ENCODE data around the gene CCDC188.

DNA sequence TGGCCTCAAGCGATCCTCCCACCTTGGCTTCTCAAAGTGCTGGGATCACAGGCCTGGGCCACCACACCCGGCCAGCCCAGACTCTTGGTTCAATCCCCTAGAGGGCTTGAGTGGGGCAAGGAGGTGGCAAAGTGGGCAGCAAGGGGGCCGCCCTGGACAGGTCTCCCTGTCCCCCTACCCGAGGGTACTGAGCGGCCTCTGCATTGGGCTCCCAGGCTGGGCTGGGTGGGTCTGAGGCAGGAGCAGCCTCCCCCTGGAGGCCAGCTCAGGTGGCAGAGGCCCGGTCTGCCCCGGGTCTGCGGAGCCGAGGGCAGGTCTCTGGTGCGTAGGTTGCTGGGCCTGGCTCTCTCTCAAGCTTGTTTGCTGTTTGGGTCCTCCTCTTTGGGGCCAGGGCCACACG, 22.4 kb upstream of the CCDC188 start:
- TF ChIP-seq, protein P1, sequence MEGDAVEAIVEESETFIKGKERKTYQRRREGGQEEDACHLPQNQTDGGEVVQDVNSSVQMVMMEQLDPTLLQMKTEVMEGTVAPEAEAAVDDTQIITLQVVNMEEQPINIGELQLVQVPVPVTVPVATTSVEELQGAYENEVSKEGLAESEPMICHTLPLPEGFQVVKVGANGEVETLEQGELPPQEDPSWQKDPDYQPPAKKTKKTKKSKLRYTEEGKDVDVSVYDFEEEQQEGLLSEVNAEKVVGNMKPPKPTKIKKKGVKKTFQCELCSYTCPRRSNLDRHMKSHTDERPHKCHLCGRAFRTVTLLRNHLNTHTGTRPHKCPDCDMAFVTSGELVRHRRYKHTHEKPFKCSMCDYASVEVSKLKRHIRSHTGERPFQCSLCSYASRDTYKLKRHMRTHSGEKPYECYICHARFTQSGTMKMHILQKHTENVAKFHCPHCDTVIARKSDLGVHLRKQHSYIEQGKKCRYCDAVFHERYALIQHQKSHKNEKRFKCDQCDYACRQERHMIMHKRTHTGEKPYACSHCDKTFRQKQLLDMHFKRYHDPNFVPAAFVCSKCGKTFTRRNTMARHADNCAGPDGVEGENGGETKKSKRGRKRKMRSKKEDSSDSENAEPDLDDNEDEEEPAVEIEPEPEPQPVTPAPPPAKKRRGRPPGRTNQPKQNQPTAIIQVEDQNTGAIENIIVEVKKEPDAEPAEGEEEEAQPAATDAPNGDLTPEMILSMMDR (optimal IDR thresholded peaks at IDR 0.05 in 1 of 3, IDR thresholded peaks at IDR 0.05 in 1 of 3, conservative IDR thresholded peaks at IDR 0.05 in 1 of 3; ENCODE audit: extremely low read depth in 1 of 3, insufficient read depth in 2 of 3, low read length in 3 of 3): no peak
- TF ChIP-seq EZH2 (IDR thresholded peaks at IDR 0.05; ENCODE audit: low read length): no peak

Data from keratinocyte (primary cell).